ENCODE results near the gene CAMTA1.
"Not testable (repeated sequence)": the region's sequence is repeated elsewhere in the genome, so short reads cannot be mapped to it uniquely, and the experiment has no call there.

CAMTA1 gene

DNA sequence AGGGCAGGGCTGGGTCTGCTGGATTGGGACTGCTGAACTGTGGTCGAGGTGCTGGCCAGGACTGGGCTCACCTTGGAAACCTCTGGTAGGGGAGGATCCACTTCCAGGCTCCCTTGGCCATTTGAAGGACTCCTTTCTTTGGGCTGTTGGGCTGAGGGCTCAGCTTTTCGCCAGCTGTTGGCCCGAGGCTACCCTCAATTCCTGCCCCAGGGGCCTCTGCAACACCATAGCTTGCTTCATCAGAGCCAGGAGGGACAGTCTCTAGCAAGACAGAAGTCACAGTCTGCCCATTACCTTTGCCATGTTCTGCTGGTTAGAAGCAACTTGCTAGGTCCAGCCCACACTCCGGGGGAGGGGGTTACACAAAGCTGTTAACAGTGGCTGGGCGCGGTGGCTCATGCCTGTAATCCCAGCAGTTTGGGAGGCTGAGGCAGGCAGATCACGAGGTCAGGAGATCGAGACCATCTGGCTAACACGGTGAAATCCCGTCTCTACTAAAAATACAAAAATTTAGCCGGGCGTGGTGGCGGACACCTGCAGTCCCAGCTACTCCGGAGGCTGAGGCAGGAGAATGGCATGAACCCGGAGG lies 25.0 kb downstream of the CAMTA1 start:
- DNase-seq, result not testable (repeated sequence)

- DNase-seq, result no peak
These were observed 26.3 kb downstream of the CAMTA1 start for GRCh38 chr1:6811583-6811982.

- no peak for DNase-seq
These were observed 27.9 kb downstream of the CAMTA1 start for GRCh38 chr1:6813165-6813564.

- no peak for DNase-seq
These were observed 30.5 kb downstream of the CAMTA1 start for GRCh38 chr1:6815726-6816125.

DNA sequence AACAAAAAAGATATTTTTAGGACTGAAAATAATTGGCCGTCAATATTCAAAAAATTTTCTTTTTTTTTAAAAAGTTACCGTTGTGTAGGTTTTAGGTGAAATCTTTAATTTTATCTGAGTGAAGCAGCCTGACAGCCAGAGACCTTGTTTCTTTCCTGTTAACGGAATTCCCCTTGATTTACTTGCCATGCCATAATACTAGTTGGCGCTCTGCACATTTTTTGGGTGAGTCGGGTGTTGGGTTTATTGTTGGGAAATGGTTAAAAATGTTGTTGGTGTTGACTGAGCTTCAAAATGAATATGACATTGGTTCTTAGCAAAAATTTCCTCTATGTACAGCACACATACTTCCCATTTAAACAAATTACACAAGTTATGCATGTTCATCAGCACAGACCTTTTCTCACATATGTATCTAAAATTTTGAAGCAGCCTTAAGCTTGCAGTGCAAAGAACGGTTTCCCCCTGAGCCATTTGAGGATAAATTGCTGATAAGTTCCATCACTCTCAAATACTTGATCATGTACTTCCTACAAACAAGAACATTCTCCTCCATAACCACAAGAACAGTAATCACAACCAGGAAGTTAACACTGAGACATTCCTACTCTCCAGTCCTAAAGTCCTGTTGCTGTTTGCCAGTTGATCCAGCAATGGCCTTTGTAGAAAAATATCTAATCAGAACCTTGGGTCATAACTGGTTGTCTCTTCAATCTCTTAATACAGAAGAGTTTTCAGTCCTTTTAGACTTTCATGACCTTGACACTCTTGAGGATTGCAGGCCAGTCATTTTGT lies 34.2 kb downstream of the CAMTA1 start:
- DNase-seq, result peak; percentile 22

- DNase-seq, result no peak
These were observed 35.6 kb downstream of the CAMTA1 start for GRCh38 chr1:6820899-6821298.

- no peak for DNase-seq
These were observed 37.5 kb downstream of the CAMTA1 start for GRCh38 chr1:6822530-6823359.

DNA sequence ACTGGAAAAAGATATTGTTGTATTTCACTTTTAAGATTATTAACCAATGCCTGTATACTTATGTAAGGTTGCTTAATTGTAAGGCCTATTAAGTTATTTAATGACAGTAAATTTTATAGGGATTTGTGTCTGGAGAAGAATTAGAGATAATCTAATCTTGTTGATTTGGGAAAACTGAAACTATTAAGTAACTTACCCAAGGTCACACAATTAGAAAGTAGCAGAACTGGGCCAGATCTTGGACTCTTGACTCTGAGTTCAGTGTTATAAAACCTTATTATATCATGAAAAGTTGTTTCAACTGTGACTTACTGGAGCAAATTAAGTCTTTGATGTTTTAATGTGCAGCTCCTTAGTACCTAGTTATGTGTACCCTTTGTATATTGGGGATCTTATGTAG lies 38.5 kb downstream of the CAMTA1 start:
- DNase-seq, result no peak

GRCh38 chr1:6824665-6825368 lies 39.6 kb downstream of the CAMTA1 start:
- no peak for DNase-seq

GRCh38 chr1:6825828-6826227 lies 40.6 kb downstream of the CAMTA1 start:
- DNase-seq, result no peak

DNA sequence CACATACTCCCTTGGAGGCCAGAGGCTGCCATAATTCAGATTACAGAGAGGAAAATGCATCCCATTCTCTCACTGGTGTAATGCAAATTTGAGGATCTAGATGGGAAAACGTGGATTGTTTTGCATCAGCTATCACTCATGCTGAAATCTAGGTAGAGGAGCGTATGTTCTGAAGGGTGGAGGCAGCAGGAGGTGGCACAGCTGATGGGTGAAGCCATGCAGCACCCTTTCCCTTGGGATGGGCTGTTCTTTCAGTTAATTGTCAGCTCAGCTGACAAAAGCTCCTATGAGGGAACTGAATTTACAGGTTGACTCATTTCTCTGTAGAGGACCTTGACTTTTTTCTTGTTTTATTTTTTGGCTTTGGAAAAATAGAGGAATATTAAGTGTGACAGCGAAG lies 41.8 kb downstream of the CAMTA1 start:
- no peak for DNase-seq

DNA sequence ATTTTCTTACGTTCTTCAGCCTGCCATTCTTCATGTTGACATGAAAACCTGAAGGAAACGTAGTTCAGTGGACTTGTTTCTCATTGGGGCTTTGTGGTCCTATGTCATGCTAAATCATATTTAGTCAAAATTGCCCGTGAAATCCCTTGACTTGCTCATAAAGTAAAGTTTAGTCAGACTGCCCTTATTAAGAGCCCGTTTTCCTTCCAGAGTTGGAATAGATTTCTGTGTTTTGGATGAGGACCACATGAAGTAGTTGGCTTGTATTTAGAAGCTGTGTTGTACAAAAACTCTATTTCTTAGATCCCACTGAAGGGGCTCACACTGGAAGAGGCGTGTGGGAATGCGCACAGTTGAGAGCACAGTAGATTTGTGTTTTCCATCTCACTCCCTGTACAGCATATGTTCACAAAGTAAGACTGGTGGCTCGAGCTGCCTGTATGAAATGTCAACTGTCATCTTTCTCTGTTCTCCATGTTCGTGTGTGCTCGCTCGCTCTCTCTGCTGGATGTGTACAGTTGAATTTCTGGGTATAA lies 42.4 kb downstream of the CAMTA1 start:
- no peak for DNase-seq

- no peak for DNase-seq
These were observed 46.1 kb downstream of the CAMTA1 start for GRCh38 chr1:6831366-6831765.

DNA sequence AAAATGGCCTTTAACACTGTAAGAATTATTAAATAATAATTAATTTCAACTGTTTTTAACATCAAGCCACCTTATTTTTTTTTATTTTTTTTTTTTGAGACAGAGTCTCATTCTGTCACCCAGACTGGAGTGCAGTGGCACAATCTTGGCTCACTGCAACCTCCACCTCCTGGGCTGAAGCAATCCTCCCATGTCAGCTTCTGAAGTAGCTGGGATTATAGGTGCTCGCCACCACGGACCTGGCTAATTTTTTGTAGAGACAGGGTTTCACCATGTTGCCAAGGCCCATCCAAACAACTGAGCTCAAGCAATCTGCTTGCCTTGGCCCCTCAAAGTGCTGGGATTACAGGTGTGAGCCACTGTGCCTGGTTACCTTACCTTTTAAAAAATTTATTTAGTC lies 46.8 kb downstream of the CAMTA1 start:
- DNase-seq, result not testable (repeated sequence)

GRCh38 chr1:6832531-6833188 lies 47.4 kb downstream of the CAMTA1 start:
- DNase-seq, result no peak

- no peak for DNase-seq
These were observed 48.5 kb downstream of the CAMTA1 start for GRCh38 chr1:6833804-6834203.

GRCh38 chr1:6834366-6834765 lies 49.1 kb downstream of the CAMTA1 start:
- DNase-seq, result no peak

- no peak for DNase-seq
These were observed 49.9 kb downstream of the CAMTA1 start for GRCh38 chr1:6835139-6835538.

DNA sequence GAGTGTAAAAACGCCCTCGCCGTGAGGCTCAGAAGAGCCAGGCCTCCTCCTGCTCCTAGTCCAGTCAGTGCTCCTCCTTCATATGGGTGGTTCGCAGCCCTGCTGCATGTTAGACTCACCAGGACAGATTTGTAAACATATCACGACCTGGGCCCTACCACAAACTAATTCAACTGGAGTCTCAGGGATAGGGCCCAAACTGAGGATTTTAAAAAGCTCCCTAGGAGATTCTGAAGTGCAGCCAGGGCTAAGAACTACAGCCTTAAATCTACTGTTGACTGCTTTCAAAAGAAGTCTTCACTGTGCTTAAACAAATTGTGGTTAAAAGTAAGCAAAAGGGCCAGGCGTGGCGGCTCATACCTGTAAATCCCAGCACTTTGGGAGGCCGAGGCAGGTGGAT lies 57.0 kb downstream of the CAMTA1 start:
- no peak for DNase-seq

DNA sequence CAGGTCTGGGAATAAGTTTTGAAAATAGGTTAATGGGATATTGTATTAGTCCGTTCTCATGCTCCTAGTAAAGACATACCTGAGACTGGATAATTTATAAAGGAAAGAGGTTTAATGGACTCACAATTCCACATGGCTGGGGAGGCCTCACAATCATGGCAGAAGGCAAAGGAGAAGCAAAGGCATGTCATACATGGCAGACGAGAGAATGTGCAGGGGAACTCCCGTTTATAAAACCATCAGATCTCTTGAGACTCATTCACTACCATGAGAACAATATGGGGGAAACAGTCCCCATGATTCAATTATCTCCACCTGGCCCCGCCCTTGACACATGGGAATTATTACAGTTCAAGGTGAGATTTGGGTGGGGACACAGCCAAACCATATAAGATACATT lies 60.5 kb downstream of the CAMTA1 start:
- DNase-seq, result not testable (repeated sequence)

GRCh38 chr1:6848816-6849215 lies 63.6 kb downstream of the CAMTA1 start:
- no peak for DNase-seq

GRCh38 chr1:6850537-6850936 lies 65.3 kb downstream of the CAMTA1 start:
- no peak for DNase-seq

Data from EL (cell line).